Measurements from ENCODE around the gene TCFL5.

TCFL5 gene

DNA sequence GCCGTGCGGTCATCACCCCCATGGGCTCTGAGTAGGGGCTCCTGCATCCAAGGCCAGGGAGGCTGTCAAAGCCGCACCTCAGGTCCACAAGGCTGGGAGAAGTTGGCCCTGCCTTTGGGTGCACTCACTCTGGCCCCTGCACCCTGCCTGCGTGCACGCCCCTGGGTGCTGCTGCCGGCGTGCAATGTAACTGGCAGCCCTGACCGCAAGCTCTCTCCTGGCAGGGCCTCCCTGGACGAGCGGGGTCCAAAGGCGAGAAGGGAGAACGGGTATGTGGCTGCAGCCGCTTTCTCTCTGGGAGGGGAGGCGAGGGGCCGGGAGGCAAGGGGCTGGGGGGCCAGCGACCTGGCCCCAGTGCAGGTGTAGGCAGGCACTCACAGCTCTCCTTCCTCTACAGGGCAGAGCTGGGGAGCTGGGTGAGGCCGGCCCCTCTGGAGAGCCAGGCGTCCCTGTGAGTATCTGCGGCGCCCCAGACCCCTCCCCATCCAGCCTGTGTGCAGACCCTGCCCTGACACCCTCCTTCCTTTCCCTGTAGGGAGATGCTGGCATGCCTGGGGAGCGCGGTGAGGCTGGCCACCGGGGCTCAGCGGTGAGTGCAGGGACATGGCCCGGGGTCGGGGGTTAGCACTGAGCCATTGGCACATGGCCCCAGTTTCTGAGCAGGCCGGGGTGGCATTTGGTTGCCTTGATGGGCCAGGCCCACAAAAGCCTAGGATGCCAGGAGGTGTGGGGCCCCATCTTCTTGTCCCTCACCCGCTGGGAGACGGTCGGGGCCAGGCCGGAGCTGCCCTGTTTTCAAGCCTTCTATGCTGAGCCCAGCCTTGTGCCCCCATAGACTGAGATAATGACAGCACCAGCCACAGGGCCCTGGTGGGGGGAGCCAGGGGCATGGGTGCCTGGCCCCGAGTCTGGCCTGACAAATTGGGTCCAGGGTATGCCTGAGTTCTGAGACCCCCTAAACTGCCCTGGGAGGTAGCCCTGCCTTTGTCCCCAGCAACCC, 32.1 kb downstream of the TCFL5 start:
- intact Hi-C loops (cut with DNase I) = no loop called here
- no peak for DNase-seq

DNA sequence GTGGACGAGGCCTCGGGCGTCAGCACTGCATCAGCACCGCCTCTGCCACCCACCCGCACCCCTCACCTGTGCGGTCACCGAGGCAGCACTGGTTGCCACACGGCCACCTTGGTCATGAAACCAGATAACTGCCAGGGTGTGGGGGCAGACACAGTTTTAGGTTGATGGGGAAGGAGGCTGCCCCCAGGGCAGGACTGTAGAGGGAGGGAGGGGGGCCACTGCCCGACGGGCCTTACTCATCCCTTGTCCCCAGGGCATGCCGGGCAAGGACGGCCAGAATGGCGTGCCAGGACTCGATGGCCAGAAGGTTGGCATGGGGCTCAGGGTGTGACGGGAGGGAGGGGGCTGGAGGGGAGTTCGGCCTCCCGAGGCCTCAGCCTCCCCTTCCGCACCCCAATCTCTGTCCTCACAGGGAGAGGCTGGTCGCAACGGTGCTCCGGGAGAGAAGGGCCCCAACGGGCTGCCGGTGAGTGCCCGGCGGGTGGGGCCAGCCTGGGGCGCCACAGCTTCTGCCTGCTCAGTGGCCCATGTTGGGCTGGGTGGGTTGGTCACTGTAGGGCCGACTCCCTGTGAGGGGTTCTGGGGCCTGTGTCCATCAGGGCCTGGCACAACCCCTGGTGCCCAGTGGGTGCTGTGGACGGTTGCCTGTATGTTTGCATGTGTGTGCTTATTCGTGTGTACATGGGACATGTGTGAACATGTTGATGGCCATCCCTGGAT, 33.0 kb downstream of the TCFL5 start:
- no peak for DNase-seq
- intact Hi-C loops (cut with DNase I) = no loop called here

DNA sequence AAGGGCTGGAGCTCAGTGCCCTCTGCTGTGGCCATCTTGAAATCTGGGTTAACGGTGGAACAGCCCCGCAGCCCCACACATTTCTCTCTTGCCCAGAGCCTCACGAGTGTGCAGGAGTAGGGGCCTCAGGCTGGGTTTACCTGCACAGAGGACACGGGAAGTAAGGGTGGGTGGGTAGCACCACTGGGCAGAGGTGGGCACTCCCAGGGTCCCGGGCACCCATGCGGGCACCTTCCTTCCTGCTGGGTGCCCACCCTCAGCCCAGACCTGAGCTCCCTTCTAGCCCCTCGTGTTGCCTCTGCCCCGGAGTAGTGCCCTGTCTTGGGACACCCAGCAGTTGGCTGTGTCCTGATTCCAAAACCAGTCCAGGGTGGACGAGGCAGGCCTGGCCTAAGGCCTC, 33.6 kb downstream of the TCFL5 start:
- intact Hi-C loops (cut with DNase I) = no loop called here
- DNase-seq = no peak

DNA sequence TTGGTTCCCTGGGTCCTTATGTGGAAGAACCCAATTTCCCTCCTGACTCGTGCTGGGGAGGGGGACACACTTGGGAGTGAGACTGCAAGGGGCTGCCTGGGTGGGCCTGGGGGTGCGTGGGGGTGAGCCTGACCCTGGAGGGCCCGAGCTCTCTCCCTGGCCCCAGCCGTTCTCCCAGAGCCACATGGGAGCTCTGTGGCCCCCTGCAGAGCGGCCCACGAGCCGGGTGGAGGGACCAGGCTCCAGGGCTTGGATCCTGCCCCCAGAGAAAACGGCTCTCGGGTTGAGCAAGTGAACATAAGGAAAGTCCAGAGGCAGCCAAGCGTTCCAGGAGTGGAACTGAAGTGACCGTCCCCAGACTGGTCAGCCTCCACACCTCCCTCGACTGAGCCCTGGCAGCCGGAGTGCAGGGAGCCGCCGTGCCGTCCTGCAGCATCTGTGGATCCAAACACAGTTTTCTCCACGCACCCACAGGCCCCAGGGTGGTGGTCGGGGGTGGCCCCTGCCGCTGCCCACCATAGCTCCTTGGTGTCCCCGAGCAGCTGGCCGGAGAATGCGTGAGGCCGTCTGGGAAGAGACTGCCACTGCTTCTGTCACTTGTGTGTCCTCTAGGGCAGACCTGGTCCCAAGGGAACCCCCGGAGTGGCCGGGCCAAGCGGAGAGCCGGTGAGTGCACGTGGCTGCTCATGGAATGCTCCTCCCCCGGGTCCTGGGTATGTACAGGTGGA, 34.1 kb downstream of the TCFL5 start:
- intact Hi-C loops (cut with DNase I) = no loop called here
- DNase-seq = no peak

DNA sequence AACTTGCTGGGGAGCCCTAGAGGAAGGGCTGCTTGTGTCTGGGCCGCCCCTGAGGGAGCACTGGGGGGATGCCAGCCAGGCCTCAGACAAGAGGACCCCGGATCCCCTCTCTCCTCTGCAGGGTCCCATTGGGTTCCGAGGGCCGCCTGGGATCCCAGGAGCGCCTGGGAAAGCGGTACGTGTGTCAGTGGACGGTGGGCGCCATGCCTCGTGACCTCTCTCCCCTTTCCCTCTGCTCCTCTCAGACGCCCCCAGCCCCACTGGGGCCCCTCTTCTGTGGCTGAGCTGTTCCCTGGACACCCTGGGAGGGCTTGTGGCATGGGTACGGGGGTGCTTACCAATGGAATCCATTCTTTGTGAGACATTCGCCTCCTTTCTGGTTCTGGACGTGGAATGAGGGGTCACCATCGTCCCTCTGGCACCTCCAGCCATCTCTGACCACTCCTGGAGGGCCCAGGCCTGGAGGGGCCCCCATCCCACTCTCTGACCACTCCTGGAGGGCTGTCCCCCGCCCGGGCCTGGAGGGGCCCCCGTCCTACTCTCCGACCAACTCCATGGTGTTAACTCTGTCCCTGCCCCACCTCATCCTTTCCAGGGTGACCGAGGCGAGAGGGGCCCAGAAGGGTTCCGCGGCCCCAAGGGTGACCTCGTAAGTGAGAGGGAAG, 34.8 kb downstream of the TCFL5 start:
- no peak for DNase-seq
- intact Hi-C loops (cut with DNase I) = no loop called here

DNA sequence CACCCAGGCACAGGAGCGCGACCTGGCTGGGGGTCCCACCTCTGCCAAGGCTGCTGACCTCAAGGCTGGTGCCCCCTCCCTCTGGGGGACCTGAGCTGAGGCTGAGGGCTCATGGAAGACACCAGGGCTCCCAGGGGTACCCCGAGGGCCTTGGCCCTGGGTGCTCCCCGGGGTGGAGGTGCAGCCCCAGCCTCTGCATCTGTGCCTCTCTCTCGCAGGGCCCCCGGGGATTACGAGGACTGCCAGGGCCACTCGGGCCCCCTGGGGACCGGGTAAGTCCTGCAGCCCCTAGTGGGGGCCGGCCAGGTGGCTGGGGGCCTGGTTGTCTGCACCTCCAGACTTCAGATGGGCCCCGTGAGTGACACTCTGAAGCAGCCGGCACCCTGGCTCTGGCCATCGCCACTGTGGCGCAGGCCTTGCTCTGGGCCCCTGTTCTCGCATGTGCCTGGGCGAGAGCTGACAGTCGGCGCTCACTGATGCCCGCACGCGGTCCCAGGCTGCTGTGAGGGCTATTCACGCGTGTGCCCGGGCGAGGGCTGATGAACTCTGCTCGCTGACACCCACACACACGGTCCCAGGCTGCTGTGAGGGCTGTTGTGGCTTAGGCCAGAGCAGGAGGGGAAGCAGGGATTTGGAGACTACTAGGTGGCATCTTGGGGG, 35.5 kb downstream of the TCFL5 start:
- DNase-seq = no peak
- intact Hi-C loops (cut with DNase I) = no loop called here

DNA sequence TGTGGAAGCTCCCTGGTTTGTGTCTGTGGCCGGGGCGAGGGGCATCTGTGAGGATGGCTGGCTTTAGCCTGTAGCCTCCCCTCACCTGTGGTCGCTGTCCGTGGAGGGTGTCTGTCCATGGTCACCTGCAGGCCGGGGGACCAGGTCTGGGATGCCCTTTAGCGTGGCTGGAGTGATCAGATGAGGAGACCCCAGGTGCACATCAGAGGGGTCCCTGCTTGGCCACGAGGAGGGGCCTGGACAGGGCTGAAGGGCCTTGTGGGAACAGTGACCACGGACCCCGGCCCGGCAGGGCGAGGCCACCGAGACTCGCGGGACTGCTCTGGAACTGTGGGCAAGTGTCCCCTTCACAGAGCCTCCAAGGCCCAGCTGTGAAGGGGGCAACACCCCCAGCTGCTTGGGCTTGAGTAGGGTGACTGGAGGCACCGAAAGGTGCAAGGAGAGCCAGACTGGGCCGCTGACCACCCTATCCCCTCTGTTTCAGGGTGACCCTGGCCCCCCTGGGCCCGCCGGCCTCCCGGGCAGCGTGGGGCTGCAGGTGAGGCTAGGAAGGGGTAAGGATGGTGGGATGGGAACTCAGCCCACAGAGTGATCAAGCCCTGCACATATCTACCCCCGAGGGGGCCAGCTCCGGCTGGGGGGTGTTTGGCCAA, 36.2 kb downstream of the TCFL5 start:
- DNase-seq = no peak
- intact Hi-C loops (cut with DNase I) = no loop called here

DNA sequence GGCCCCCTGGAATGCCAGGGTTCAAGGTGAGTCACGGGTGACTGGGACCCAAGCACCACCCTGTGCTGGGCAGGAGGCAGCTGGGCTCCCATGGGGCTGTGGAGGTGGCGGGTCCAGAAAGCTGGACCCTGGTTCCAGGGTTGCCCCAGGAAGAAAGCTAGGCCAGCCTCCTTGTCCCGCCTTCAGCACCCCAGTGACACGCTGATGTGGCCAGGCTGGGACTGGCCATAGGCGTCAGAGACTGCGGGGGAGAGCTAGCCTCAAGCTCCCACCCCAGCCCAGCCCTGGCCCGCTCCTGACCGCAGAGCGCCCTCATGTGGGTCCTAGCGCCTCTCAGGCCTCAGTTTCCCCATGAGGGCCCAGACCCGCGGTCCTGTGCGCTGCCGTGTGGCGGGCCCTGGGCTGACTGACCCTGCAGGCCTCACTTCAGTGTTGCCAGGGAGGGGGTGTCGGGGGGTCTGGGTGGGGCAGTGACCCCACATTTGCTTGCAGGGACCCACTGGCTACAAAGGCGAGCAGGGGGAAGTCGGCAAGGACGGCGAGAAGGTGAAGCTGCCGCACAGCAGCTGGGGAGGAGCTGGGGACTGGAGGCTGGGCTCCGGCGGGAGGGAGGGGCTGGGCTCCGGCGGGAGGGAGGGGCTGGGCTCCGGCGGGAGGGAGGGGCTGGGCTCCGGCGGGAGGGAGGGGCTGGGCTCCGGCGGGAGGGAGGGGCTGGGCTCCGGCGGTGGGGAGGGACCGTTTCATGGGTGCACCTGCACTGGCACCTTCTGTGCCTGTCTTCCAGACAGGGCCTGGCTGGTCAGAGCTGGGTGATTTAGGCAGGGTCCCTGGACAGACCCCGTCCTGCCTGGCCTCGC, 36.9 kb downstream of the TCFL5 start:
- intact Hi-C loops (cut with DNase I) = no loop called here

DNA sequence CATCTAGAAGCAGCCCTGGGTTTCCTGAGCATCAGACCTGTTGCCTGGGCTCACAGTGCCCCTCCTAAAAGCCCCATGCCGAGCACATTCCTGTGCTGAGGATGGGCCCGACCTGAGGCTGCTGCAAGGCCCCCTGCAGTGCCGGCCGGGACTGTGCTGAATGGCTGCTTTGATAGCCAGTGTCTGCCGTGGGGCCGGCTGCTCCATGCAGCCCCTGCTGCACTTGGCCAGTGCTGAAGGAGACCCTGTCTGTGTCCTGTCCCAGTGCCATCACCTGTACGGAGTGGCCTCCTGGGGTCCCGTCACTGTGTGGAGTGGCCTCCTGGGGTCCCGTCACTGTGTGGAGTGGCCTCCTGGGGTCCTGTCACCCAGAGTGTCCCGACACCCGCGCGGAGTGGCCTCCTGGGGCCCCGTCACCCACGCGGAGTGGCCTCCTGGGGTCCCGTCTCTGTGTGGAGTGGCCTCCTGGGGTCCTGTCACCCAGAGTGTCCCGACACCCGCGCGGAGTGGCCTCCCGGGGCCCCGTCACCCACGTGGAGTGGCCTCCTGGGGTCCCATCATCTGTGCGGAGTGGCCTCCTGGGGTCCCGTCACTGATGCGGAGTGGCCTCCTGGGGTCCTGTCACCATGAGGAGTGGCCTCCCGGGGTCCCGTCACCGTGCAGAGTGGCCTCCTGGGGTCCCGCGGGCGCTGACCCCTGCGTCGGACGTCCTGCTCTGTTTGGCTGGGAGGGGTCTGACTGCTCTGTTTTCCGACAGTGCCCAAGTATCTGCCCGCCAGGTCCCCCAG, 37.7 kb downstream of the TCFL5 start:
- DNase-seq = no peak
- intact Hi-C loops (cut with DNase I) = no loop called here

More for the DNA sequence above, 36.9 kb downstream of the TCFL5 start:
- DNase-seq = peak in 4 of 42 donors; percentile 30 to 63 (median 58)

DNA sequence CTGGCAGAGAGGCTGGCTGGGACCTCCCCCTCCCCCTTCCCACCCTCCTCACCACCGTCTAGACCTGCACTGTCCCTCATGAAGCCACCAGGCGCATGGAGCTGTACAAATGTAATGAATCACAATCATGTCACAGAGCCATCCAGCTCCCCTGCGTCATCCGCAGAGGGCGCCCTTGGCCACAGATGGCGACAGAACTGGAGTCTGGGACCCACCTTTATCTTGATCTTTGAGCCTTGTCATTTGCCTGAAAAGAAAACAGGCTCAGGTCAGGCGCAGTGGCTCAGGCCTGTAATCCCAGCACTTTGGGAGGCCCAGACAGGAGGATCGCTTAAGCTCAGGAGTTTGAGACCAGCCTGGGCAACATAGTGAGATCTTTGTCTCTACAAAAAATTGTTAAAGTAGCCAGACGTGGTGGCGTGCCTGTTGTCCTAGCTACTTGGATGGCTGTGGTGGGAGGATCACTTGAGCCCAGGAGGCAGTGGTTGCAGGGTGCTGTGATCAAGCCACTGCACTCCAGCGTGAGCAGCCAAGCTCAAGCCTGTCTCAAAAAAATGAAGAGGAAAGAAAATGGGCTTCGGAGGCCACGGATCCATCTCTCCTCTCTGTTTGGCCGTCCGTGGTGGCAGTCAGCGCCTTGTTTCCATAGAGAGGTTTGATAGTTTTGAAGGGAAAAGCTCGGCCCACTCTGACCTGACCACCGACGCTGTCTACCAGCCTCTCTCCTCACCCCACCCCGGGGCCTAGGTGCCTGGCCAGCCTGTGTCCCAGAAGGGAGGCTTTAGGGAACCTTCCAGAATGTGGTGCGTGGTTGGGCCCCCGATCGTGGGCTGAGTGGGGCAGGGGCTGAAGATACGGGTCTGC, 38.6 kb downstream of the TCFL5 start:
- intact Hi-C loops (cut with DNase I) = no loop called here
- peak in 16 of 42 donors; percentile 29 to 83 (median 59) for DNase-seq

DNA sequence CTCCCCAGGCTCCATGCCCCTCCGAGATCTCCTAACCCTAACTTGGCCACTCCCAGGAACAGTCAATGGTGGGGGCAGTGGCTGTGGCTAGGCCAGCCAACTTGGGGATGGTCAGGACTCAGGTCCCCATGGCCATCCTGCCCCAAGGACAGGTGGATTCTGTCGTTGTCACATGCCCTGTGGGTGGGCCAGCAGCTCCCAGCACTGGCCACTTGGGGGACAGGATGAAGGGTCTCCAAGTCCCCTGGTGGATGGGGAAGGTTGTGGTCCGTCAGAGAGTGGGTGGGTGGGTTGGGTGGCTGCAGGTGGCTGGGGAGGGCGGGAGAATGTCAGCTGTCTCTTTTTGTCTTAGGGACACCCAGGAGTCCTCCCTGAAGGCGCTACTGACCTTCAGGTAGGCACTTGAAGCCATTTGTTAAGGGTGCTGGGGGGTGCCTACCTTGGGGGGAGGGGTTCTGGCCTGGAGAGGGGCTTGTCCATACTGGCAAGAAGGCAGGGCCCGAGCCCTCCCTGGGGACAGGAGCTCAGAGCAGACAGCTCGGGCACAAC, 39.3 kb downstream of the TCFL5 start:
- DNase-seq = no peak
- intact Hi-C loops (cut with DNase I) = no loop called here

DNA sequence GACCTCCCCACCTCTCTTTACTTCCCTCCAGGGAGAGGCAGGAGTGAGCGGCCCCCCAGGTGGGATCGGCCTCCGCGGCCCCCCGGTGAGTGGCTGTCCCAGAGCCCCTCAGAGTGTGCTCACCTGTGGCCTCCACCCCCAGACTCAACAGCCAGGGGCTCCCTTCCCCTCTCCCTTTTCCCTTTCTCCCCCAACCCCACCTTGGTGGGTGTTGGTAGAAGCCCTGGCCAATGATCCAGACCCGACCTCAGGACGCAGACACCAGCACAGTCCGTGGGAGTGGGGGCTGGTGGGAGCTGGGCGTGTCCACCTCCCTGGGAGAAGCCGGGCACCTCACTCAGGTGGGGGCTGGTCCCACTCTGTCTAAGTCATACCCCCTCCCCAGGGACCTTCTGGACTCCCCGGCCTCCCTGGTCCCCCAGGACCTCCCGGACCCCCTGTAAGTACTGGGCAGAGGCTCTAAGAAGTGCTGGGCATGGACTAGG, 39.9 kb downstream of the TCFL5 start:
- intact Hi-C loops (cut with DNase I) = no loop called here
- no peak for DNase-seq

DNA sequence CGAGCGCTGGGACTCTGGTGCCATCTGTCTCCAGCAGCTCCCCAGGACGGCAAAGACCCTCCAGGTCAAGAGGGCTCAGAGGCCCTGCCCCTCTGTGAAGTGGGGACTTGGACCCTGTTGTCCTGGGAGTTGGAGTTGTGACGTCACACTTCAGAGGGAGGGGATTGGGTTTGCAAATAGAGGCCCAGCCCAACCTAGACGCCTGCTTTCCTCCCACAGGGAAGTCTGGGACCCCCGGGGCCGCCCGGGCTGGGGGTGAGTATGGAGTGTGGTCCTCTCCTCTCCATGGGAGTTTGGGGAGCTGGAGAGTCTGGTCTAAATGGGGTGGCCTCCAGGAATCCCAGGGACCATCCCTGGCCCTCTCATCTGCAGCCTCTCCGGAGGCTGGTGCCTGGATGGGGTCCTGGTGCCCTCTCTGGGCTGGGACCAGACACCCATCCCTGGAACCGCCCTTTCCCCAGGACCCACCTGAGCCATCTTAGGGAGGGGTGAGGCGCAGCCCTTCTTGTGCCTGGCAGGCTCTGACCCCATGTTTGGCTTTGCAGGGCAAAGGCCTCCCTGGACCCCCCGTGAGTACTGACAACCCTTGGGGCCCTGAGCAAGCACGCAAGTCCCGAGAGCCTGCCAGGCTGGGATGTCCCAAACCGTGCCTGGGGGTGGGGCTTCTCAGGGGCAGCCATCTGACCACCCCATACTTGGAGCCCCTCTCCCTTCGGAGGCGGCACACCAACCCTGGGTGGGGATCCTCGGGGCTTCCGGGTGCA, 40.5 kb downstream of the TCFL5 start:
- DNase-seq = no peak

More for the DNA sequence above, 40.5 kb downstream of the TCFL5 start:
- intact Hi-C loops (cut with DNase I) = no loop called here

Measured in head of caudate nucleus (tissue), 42 donors.